SU-DHL-6 (cell line): ENCODE results near the gene MEAK7.

Experiments used
- H2AFZ ChIP-seq: fragments of 200-600 bp; sonication (generic); 2 replicates; pipeline ENCODE4 v1.6.1; 2014; ENCODE audit warnings: low read depth, mild to moderate bottlenecking, moderate library complexity, mixed read lengths, antibody characterized with exemption, low read length; ENCODE audit not compliant: severe bottlenecking
- H3F3A ChIP-seq: fragments of 200-600 bp; shearing (Covaris generic); 2 replicates; pipeline ENCODE4 v1.6.0; 2016; ENCODE audit warnings: antibody characterized with exemption, mild to moderate bottlenecking; ENCODE audit not compliant: insufficient read depth
- H3K27ac ChIP-seq: fragments of 200-600 bp; sonication (generic); 2 replicates; pipeline ENCODE4 v1.5.1; 2016; ENCODE audit warnings: low read depth, mild to moderate bottlenecking, low read length, moderate library complexity, mixed read lengths
- H3K27me3 ChIP-seq: fragments of 200-600 bp; sonication (generic), shearing (Covaris generic); 2 replicates; pipeline ENCODE4 v1.6.0; 2014; ENCODE audit warnings: mild to moderate bottlenecking, low read length
- H3K36me3 ChIP-seq: fragments of 200-600 bp; sonication (generic); 2 replicates; pipeline ENCODE4 v1.6.1; 2014; ENCODE audit warnings: mild to moderate bottlenecking, low read length, mixed read lengths
- H3K4me2 ChIP-seq: fragments of 300-600, 200-600 bp; shearing (Covaris generic), sonication (generic); 2 replicates; pipeline ENCODE4 v1.6.0; 2014; ENCODE audit warnings: low read length, low read depth, mild to moderate bottlenecking; ENCODE audit not compliant: poor library complexity, severe bottlenecking
- H3K4me3 ChIP-seq: fragments of 200-600 bp; sonication (generic); 2 replicates; pipeline ENCODE4 v1.5.1; 2014; ENCODE audit warnings: antibody characterized with exemption, low read length, mild to moderate bottlenecking, mixed read lengths; ENCODE audit not compliant: insufficient read depth, poor library complexity, severe bottlenecking
- H3K79me2 ChIP-seq: fragments of 200-600 bp; sonication (generic); 2 replicates; pipeline ENCODE4 v1.6.1; 2014; ENCODE audit warnings: mild to moderate bottlenecking, low read length, moderate library complexity; ENCODE audit not compliant: insufficient read depth
- H3K9ac ChIP-seq: fragments of 200-600 bp; sonication (generic); 2 replicates; pipeline ENCODE4 v1.7.0; 2014; ENCODE audit warnings: mild to moderate bottlenecking, low read length
- H3K9me2 ChIP-seq: fragments of 200-600 bp; sonication (generic); replicated peaks from 2 replicates; pipeline ENCODE4 v1.6.1; 2014; ENCODE audit warnings: low read length; ENCODE audit not compliant: insufficient read depth
- H3K9me3 ChIP-seq: fragments of 200-600 bp; sonication (generic); 2 replicates; pipeline ENCODE4 v1.6.1; 2014; ENCODE audit warnings: low read length, mixed read lengths; ENCODE audit not compliant: insufficient read depth
- H4K20me1 ChIP-seq: fragments of 200-600 bp; sonication (generic); 2 replicates; pipeline ENCODE4 v1.6.1; 2014; ENCODE audit warnings: low read depth, mild to moderate bottlenecking, antibody characterized with exemption, low read length, moderate library complexity, mixed read lengths
- CTCF ChIP-seq: fragments of 200-600 bp; sonication (generic); IDR thresholded peaks from one replicate; pipeline ENCODE4 v1.5.1; 2017; ENCODE audit warnings: antibody characterized with exemption, mild to moderate bottlenecking, low read length, moderate library complexity; ENCODE audit not compliant: insufficient read depth, poor library complexity, severe bottlenecking
- EZH2phosphoT487 ChIP-seq: fragments of 200-600 bp; sonication (generic), shearing (Covaris generic); conservative IDR thresholded peaks from 2 replicates; pipeline ENCODE4 v1.6.1; 2018; ENCODE audit warnings: mild to moderate bottlenecking, antibody characterized with exemption, low read length, moderate library complexity, mixed read lengths

Gene MEAK7

GRCh38 chr16:84505249-84506187 is 1.1 kb upstream of the MEAK7 start:
- Histone ChIP-seq H3K36me3 (no peaks in the 10 kb centered on the region), H3K9me3 (no peaks in the 10 kb centered on the region), H3K79me2 (no peaks in the 10 kb centered on the region), H3K27me3 (no peaks in the 10 kb centered on the region), H4K20me1 (no peaks in the 10 kb centered on the region), H3K9ac (peak overlapping the region; percentile 69), H3K4me2 (peak overlapping the region; percentile 75), H3K9me2 (no peaks in the 10 kb centered on the region), H3K4me3 (peak overlapping the region; percentile 90), H2AFZ (peak overlapping the region; percentile 97), H3K27ac (peak overlapping the region; percentile 62), H3F3A (peaks cover 10% of the 10 kb centered on the region; the same call in 1 of the 2 replicates)
- TF ChIP-seq CTCF = no peak
- no peak for TF ChIP-seq EZH2phosphoT487

- no peaks in the 10 kb centered on the region for H3K79me2 ChIP-seq
- no peaks in the 10 kb centered on the region for H3K36me3 ChIP-seq
- H3K27me3 ChIP-seq = no peaks in the 10 kb centered on the region
- H3K9me3 ChIP-seq = no peaks in the 10 kb centered on the region
- peak overlapping the region; percentile 69 for H3K9ac ChIP-seq
- peaks cover 10% of the 10 kb centered on the region; the same call in 1 of the 2 replicates for H3F3A ChIP-seq
- H3K27ac ChIP-seq = no peak overlapping the region
- TF ChIP-seq CTCF = no peak
- TF ChIP-seq EZH2phosphoT487 = no peak
- no peaks in the 10 kb centered on the region for H3K9me2 ChIP-seq
- H4K20me1 ChIP-seq = no peaks in the 10 kb centered on the region
- peak overlapping the region; percentile 90 for H3K4me3 ChIP-seq
- peak overlapping the region; percentile 75 for H3K4me2 ChIP-seq
- peak overlapping the region; percentile 97 for H2AFZ ChIP-seq
Observed at GRCh38 chr16:84503751-84504395, 586 bp downstream of the MEAK7 start.

GRCh38 chr16:84502581-84502980 is 1.9 kb downstream of the MEAK7 start:
- Histone ChIP-seq H3K4me3 (no peak overlapping the region), H3K9ac (no peak overlapping the region), H2AFZ (no peak overlapping the region), H3K36me3 (no peaks in the 10 kb centered on the region), H3K27me3 (no peaks in the 10 kb centered on the region), H3K9me2 (no peaks in the 10 kb centered on the region), H3K27ac (no peak overlapping the region), H4K20me1 (no peaks in the 10 kb centered on the region), H3K4me2 (no peak overlapping the region), H3F3A (0 out of 2 replicates have a peak, but pooled peaks cover 7% of the 10 kb centered on the region), H3K9me3 (no peaks in the 10 kb centered on the region), H3K79me2 (no peaks in the 10 kb centered on the region)
- TF ChIP-seq EZH2phosphoT487 (no peak), CTCF (no peak)
